ENCODE results near the gene DNAJC7.

GRCh38 chr17:42042598-42043319 lies 25.5 kb upstream of the DNAJC7 start:
- TF ChIP-seq YY1 (IDR thresholded peaks at IDR 0.05; ENCODE audit: insufficient read depth, insufficient read length) = no peak
- TF ChIP-seq SUZ12 (IDR thresholded peaks at IDR 0.05; ENCODE audit: extremely low read depth, insufficient read depth, insufficient read length) = no peak
- TF ChIP-seq ZNF274 (IDR thresholded peaks at IDR 0.05; ENCODE audit: low read depth, low read length) = no peak

Measured in NT2/D1 (cell line).